ENCODE measurements around the gene PRDM1. TPM values are rescaled to one million over a fixed set of nuclear protein-coding genes. Genes with fewer than 3 reads are reported as not detected.

PRDM1 gene
- total RNA-seq, 2 experiments from 2014 or later = 14.4 to 14.7 TPM

DNA sequence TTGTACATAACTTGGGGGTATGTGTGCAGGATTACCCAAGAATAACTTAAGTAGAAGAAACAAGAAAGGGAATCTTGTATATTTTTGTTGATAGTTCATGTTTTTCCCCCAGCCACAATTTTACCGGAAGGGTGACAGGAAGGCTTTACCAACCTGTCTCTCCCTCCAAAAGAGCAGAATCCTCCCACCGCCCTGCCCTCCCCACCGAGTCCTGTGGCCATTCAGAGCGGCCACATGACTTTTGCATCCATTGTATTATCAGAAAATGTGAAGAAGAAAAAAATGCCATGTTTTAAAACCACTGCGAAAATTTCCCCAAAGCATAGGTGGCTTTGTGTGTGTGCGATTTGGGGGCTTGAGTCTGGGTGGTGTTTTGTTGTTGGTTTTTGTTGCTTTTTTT is 22.0 kb downstream of the PRDM1 start:
- ATAC-seq (no peak), DNase-seq (no peak)
- H3K4me3 Mint-ChIP-seq = no peak overlapping the region
- no peaks in the 10 kb centered on the region for H3K9me3 Mint-ChIP-seq (ENCODE audit: insufficient read depth)
- H3K27me3 Mint-ChIP-seq (ENCODE audit: low read depth) = no peaks in the 10 kb centered on the region
- CTCF ChIA-PET = no interaction called here
- no peak overlapping the region for H3K27ac Mint-ChIP-seq
- peaks cover 60% of the 10 kb centered on the region for H3K36me3 Mint-ChIP-seq (ENCODE audit: low read depth)
- POLR2A ChIA-PET = no interaction called here
- peaks cover 78% of the 10 kb centered on the region for H3K4me1 Mint-ChIP-seq (ENCODE audit: low read depth)

DNA sequence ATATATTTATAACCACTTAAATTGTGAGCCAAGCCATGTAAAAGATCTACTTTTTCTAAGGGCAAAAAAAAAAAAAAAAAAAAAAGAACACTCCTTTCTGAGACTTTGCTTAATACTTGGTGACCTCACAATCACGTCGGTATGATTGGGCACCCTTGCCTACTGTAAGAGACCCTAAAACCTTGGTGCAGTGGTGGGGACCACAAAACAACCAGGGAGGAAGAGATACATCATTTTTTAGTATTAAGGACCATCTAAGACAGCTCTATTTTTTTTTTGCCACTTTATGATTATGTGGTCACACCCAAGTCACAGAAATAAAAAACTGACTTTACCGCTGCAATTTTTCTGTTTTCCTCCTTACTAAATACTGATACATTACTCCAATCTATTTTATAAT is 22.9 kb downstream of the PRDM1 start:
- no peak overlapping the region for H3K4me3 Mint-ChIP-seq

DNA sequence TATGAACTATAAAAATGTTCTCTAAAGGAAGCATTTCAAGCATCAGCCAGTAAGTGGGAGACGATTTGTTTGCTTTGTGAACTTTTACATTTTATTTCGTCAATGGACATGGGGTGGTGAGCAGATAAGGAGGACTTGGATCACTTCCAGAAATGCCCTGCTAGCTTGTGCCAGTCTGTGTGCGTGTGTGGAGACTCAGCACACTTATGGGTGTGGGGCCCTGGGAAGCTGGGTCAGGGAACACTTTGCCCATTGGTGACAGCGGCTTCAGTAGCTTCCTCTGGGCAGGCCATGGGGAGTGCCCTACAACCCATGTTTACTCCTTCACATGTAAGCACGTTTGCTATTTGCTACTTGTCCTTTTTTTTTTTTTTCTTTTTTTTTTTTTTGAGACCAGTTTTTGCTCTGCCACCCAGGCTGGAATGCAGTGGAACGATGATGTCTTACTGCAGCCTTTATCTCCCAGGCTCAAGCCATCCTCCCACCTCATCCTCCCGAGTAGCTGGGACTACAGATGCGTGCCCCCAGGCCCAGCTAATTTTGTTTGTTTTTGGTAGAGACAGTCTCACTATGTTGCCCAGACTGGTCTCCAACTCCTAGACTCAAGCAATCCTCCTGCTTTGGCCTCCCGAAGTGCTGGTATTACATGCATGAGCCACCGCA is 24.2 kb downstream of the PRDM1 start:
- peaks cover 79% of the 10 kb centered on the region for H3K4me1 Mint-ChIP-seq (ENCODE audit: low read depth)
- no peaks in the 10 kb centered on the region for H3K9me3 Mint-ChIP-seq (ENCODE audit: insufficient read depth)
- CTCF ChIA-PET = no interaction called here
- DNase-seq = no peak
- no peak overlapping the region for H3K27ac Mint-ChIP-seq
- H3K36me3 Mint-ChIP-seq (ENCODE audit: low read depth) = peaks cover 40% of the 10 kb centered on the region
- ATAC-seq = no peak
- no peak overlapping the region for H3K4me3 Mint-ChIP-seq
- no peaks in the 10 kb centered on the region for H3K27me3 Mint-ChIP-seq (ENCODE audit: low read depth)
- POLR2A ChIA-PET = interaction anchor here (0.6 to 1.4 kb wide), 3 partner anchors 11 to 1712 kb away, joined by 3 to 10 read pairs (median 3); no protein-coding TSS in a partner anchor

More for the DNA sequence above, 22.9 kb downstream of the PRDM1 start:
- Mint-ChIP-seq H3K36me3 (ENCODE audit: low read depth) (peaks cover 52% of the 10 kb centered on the region), H3K9me3 (ENCODE audit: insufficient read depth) (no peaks in the 10 kb centered on the region), H3K27me3 (ENCODE audit: low read depth) (no peaks in the 10 kb centered on the region), H3K4me1 (ENCODE audit: low read depth) (peaks cover 78% of the 10 kb centered on the region), H3K27ac (no peak overlapping the region)
- ChIA-PET POLR2A (no interaction called here), CTCF (no interaction called here)
- no peak for ATAC-seq
- no peak for DNase-seq

DNA sequence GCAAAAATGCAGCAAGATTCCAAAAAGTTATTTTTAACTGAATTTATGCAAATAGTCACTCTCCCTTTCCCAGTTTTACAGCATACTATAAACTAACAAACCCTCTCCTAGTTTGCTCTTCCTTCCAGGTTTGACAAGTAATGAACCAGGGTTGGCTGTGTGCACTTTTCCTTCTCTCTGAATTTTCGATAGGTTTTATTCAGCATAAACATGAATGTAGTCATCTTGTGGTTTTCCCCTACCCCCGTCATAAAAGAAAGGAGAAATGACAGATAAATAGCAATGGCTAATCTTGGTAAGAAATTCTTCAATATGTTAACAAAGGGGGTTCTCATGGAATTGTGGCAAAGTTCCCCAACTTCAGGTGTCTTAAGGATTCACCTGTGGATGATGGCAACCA is 26.3 kb downstream of the PRDM1 start:
- H3K36me3 Mint-ChIP-seq (ENCODE audit: low read depth) = peaks cover 20% of the 10 kb centered on the region
- no peaks in the 10 kb centered on the region for H3K27me3 Mint-ChIP-seq (ENCODE audit: low read depth)
- DNase-seq (no peak), ATAC-seq (no peak)
- no peaks in the 10 kb centered on the region for H3K9me3 Mint-ChIP-seq (ENCODE audit: insufficient read depth)
- H3K4me1 Mint-ChIP-seq (ENCODE audit: low read depth) = peaks cover 79% of the 10 kb centered on the region
- POLR2A ChIA-PET = no interaction called here
- peak overlapping the region; percentile 53 for H3K27ac Mint-ChIP-seq
- CTCF ChIA-PET = interaction anchor here (0.8 to 2.0 kb wide), 9 partner anchors 10 to 111 kb away, joined by 3 to 7 read pairs (median 5); no protein-coding TSS in a partner anchor
- peak overlapping the region; percentile 15 for H3K4me3 Mint-ChIP-seq

DNA sequence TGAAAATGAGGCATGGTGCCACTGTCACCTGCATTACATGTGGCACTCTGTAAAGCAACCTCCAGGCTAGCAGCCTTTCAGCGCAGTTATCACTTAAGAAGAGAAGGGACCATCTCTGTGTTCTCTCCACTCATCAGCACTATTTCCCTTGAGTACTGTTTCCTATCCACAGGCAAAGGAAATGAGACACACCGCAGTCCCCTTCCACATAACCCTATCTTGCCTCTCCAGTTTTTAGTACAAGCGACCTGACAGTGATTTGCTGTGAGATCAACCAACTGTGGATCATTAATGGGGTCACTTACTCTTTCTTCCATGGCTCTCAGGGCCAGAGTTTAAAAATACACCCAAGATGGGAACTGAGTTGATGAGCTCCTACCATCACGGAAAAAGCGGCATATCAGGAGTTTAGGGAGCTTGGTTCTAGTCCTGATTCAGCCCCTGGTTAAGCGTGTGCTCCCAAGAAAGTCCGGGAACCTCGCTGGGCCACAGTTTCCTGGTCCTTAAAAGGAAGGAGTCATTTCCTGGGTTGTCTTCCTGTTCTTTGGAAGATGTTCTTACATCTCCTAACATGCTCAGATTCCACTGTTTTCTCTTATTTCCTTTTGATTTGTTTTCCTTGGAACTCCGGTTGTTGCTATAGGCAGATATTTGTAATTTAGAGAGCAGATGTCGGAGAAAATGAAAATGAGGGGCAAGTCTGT is 27.3 kb downstream of the PRDM1 start:
- peaks cover 82% of the 10 kb centered on the region for H3K4me1 Mint-ChIP-seq (ENCODE audit: low read depth)
- peaks cover 13% of the 10 kb centered on the region for H3K36me3 Mint-ChIP-seq (ENCODE audit: low read depth)
- no peaks in the 10 kb centered on the region for H3K9me3 Mint-ChIP-seq (ENCODE audit: insufficient read depth)
- peak overlapping the region; percentile 6 for H3K4me3 Mint-ChIP-seq
- peak overlapping the region; percentile 55 for H3K27ac Mint-ChIP-seq
- no peaks in the 10 kb centered on the region for H3K27me3 Mint-ChIP-seq (ENCODE audit: low read depth)
- no peak for ATAC-seq
- DNase-seq = no peak
- ChIA-PET POLR2A (interaction anchor here (1.1 to 2.6 kb wide), 3 partner anchors 15 to 86 kb away, joined by 3 to 15 read pairs (median 10); no protein-coding TSS in a partner anchor), CTCF (interaction anchor here (1.5 to 2.1 kb wide), 6 partner anchors 14 to 110 kb away, joined by 4 to 7 read pairs (median 6); partner anchors contain the start of gene PRDM1)

DNA sequence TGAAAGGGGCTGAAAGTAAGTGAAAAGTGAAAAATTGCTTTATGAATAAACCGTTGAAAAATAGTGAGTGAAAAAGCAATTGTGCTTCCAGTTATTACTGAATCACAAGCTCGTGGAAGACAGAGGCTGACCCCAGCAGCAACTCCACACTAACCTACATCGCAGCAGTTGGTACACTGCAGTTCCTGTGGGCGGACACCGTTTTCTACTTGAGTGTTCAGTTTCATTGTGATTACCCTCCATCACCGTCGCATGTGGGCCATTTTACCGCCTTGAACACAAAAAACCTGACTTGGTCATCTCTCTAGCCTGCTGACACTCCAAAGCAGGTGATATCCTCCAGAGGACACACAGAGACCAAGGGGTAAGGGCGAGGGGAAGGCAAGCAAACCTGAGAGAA is 28.4 kb downstream of the PRDM1 start:
- H3K27me3 Mint-ChIP-seq (ENCODE audit: low read depth) = peaks cover 2% of the 10 kb centered on the region
- CTCF ChIA-PET = interaction anchor here (0.7 to 2.1 kb wide), 7 partner anchors 16 to 113 kb away, joined by 3 to 6 read pairs (median 4); partner anchors contain the start of gene PRDM1
- peaks cover 12% of the 10 kb centered on the region for H3K36me3 Mint-ChIP-seq (ENCODE audit: low read depth)
- H3K27ac Mint-ChIP-seq = peak overlapping the region; percentile 83
- ATAC-seq (no peak), DNase-seq (peak; percentile 64)
- H3K4me1 Mint-ChIP-seq (ENCODE audit: low read depth) = peaks cover 87% of the 10 kb centered on the region
- POLR2A ChIA-PET = interaction anchor here (1.1 to 2.6 kb wide), 5 partner anchors 12 to 85 kb away, joined by 3 to 15 read pairs (median 4); no protein-coding TSS in a partner anchor
- no peaks in the 10 kb centered on the region for H3K9me3 Mint-ChIP-seq (ENCODE audit: insufficient read depth)
- peak overlapping the region; percentile 48 for H3K4me3 Mint-ChIP-seq

DNA sequence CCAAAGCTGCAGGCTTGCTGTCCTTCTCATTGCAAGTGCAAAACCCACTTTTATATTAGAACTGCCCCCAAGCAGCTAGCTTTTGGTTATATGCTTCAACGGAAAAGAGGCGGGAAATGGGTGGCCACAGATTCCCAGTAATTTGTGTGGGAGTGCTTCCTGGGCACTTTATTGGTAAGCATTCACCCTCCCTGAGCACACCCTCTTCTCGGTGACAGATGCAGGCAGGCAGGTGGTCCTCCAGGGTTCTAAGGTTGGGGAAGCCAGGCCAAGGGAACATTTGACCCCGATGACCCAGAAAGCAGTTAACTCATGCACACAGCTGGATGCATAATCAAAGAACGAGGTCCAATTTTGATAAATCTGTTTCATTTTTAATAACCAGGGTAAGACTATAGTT is 29.1 kb downstream of the PRDM1 start:
- Mint-ChIP-seq H3K4me3 (no peak overlapping the region), H3K27ac (no peak overlapping the region), H3K9me3 (ENCODE audit: insufficient read depth) (no peaks in the 10 kb centered on the region), H3K36me3 (ENCODE audit: low read depth) (peaks cover 10% of the 10 kb centered on the region), H3K4me1 (ENCODE audit: low read depth) (peaks cover 89% of the 10 kb centered on the region), H3K27me3 (ENCODE audit: low read depth) (peaks cover 2% of the 10 kb centered on the region)
- ChIA-PET POLR2A (interaction anchor here (1.2 to 2.6 kb wide), 4 partner anchors 13 to 48 kb away, joined by 4 to 15 read pairs (median 7); no protein-coding TSS in a partner anchor), CTCF (interaction anchor here (1.1 to 2.1 kb wide), 6 partner anchors 16 to 109 kb away, joined by 3 to 6 read pairs (median 4); partner anchors contain the start of gene PRDM1)
- DNase-seq (no peak), ATAC-seq (no peak)

DNA sequence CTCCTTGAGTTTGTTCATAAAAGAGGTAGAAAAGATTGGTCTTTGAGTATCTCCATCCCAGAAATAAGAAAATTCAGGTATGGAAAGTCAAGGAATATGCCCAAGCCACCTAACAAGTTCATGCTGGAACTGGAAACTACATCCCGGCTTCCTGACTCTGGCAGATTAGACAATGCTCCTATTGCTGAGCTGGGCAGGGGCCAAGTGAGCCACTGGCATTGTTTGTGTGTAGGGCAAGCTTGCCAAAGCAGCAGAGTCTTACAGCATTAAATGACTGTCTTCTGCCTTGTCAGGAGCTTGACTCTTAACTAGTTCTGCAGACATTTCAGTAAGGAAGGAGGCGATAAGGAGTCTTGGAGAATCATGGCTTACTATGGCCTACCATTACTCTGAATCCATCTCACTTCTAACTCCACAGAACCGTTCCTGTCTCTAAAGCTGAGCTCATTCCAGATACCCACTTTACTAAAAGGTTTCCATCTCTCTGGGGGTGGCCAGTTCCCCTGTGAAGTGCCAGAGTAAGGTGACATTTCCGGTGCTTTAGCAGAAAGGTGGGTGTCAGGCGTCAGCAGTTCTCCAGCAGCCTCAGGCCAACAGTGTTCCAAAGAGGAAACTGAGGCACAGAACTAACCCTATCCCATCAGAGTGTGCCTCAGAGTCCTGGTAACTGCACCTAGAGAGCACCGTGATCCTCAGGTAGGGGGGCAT is 30.1 kb downstream of the PRDM1 start:
- no peak for ATAC-seq
- Mint-ChIP-seq H3K36me3 (ENCODE audit: low read depth) (peaks cover 8% of the 10 kb centered on the region), H3K4me1 (ENCODE audit: low read depth) (peaks cover 87% of the 10 kb centered on the region), H3K4me3 (no peak overlapping the region), H3K27ac (peak overlapping the region; percentile 75), H3K27me3 (ENCODE audit: low read depth) (peaks cover 2% of the 10 kb centered on the region), H3K9me3 (ENCODE audit: insufficient read depth) (no peaks in the 10 kb centered on the region)
- CTCF ChIA-PET = interaction anchor here (1.0 to 4.3 kb wide), 10 partner anchors 10 to 633 kb away, joined by 3 to 35 read pairs (median 4); no protein-coding TSS in a partner anchor
- no peak for DNase-seq
- POLR2A ChIA-PET = interaction anchor here (1.1 to 3.7 kb wide), 7 partner anchors 13 to 53 kb away, joined by 3 to 30 read pairs (median 13); no protein-coding TSS in a partner anchor

DNA sequence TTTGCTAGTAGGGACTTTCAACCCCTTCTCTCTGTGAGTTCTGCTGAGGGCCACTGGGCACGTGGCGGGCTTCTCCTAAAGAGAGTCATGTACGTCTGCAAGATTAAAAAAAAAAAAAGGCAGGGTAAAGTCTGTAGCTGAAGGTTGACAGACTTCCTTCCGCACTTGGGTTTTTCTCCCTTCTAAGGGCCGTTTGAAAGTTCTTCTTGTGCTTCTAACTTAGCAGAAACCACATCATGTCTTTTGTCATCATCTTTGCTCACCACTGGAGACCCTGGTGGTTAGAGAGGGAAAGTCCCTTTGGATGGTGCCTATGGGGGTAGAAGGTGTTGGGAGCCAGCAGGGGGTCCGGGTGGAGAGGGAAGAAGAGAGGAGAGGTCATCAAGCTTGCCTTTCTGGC is 31.4 kb downstream of the PRDM1 start:
- Mint-ChIP-seq H3K4me1 (ENCODE audit: low read depth) (peaks cover 82% of the 10 kb centered on the region), H3K9me3 (ENCODE audit: insufficient read depth) (no peaks in the 10 kb centered on the region), H3K36me3 (ENCODE audit: low read depth) (peaks cover 8% of the 10 kb centered on the region), H3K27me3 (ENCODE audit: low read depth) (peaks cover 2% of the 10 kb centered on the region), H3K4me3 (peak overlapping the region; percentile 20), H3K27ac (peak overlapping the region; percentile 75)
- POLR2A ChIA-PET = interaction anchor here (0.6 to 3.7 kb wide), 13 partner anchors 9 to 523 kb away, joined by 3 to 30 read pairs (median 4); no protein-coding TSS in a partner anchor
- ATAC-seq (peak; percentile 91), DNase-seq (peak; percentile 79)
- CTCF ChIA-PET = interaction anchor here (0.6 to 4.3 kb wide), 15 partner anchors 9 to 635 kb away, joined by 3 to 35 read pairs (median 4); no protein-coding TSS in a partner anchor

DNA sequence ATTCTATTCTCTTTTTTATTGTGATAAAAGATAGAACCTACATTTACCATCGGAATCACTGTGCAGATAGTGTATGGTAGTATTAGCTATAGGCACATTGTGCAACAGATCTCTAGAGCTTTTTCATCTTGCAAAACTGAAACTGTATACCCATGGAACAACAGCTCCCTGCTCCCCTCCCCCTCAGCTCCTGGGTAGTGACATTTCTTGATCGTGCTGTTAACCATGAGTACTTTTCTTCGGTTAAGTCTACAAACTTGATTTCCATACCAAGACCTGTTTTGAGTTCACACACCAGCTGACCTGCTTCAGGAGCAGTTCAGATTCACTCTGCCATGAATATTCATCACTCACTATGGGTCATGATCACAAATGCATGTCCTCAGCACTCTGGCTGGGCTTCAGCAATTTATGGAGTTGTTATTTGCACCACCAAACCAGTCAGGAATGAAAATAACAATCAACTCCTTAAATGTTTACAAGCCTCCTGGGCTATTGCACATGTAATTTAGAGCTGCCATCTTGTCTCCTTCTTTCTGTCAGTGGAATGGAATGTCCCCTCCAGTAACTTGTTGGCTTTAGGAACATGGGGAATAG is 32.8 kb downstream of the PRDM1 start:
- no peaks in the 10 kb centered on the region for H3K9me3 Mint-ChIP-seq (ENCODE audit: insufficient read depth)
- H3K36me3 Mint-ChIP-seq (ENCODE audit: low read depth) = peaks cover 8% of the 10 kb centered on the region
- ChIA-PET CTCF (interaction anchor here (0.7 to 4.3 kb wide), 9 partner anchors 12 to 104 kb away, joined by 3 to 35 read pairs (median 5); no protein-coding TSS in a partner anchor), POLR2A (interaction anchor here (0.6 to 3.7 kb wide), 8 partner anchors 13 to 162 kb away, joined by 3 to 30 read pairs (median 4); no protein-coding TSS in a partner anchor)
- no peak overlapping the region for H3K27ac Mint-ChIP-seq
- ATAC-seq (no peak), DNase-seq (no peak)
- peaks cover 74% of the 10 kb centered on the region for H3K4me1 Mint-ChIP-seq (ENCODE audit: low read depth)
- no peak overlapping the region for H3K4me3 Mint-ChIP-seq
- peaks cover 2% of the 10 kb centered on the region for H3K27me3 Mint-ChIP-seq (ENCODE audit: low read depth)

DNA sequence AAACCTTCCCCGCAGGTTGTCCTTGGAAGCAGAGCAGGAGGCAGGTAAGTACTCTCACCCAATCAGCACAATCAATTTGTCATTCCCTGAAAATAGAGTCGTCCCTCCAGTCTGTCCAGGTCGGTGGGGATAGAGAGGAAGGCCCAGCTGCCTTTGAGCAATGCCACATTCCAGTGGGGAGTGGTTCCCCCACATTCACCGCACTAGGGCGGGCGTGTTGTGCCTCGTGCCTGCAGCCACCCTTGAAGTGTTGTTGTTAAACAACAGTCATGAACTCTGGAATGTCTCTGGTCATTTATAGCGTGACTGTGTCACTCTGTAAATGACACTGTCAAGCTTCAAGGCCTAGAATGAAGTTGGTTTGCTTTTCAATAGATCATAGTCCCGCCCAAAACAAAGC is 33.4 kb downstream of the PRDM1 start:
- H3K36me3 Mint-ChIP-seq (ENCODE audit: low read depth) = peaks cover 8% of the 10 kb centered on the region
- ATAC-seq (no peak), DNase-seq (no peak)
- no peaks in the 10 kb centered on the region for H3K9me3 Mint-ChIP-seq (ENCODE audit: insufficient read depth)
- no peak overlapping the region for H3K4me3 Mint-ChIP-seq
- no peak overlapping the region for H3K27ac Mint-ChIP-seq
- POLR2A ChIA-PET = interaction anchor here (0.9 to 3.7 kb wide), 2 partner anchors 14 to 22 kb away, joined by 3 to 30 read pairs; no protein-coding TSS in a partner anchor
- H3K4me1 Mint-ChIP-seq (ENCODE audit: low read depth) = peaks cover 68% of the 10 kb centered on the region
- peaks cover 4% of the 10 kb centered on the region for H3K27me3 Mint-ChIP-seq (ENCODE audit: low read depth)
- CTCF ChIA-PET = interaction anchor here (0.9 to 4.3 kb wide), 8 partner anchors 13 to 103 kb away, joined by 3 to 35 read pairs (median 4); no protein-coding TSS in a partner anchor

All from activated CD8-positive, alpha-beta T cell treated with anti-CD3 and anti-CD28 coated beads, Interleukin-2, amount 10 ng/mL, durations not matched to agents 7 days and 5 days (primary cell).